ENCODE results near the gene CCDC192.
"Not testable (repeated sequence)": the region's sequence is repeated elsewhere in the genome, so short reads cannot be mapped to it uniquely, and the experiment has no call there.

Gene CCDC192

DNA sequence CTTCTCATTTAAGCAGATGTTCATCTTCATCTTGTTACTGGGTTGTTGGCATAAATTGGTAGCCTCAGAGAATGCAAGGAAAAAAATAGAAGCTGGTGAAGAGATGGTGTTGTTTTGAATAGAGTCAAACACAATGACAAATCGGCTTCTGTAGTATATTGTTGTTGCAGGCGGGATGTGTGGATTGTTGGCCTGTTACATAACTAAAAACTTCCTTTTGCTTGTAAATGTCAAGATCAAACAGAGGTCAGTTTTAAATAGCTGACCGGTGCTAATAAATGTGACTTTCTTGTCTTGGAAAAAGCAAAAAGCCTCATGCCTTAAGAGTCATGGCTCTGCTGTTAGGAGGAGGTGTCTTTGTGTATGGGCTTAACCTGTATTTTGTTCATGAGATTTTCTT is 59.2 kb downstream of the CCDC192 start:
- DNase-seq (ENCODE audit: low read depth in 2 of 2): no peak

DNA sequence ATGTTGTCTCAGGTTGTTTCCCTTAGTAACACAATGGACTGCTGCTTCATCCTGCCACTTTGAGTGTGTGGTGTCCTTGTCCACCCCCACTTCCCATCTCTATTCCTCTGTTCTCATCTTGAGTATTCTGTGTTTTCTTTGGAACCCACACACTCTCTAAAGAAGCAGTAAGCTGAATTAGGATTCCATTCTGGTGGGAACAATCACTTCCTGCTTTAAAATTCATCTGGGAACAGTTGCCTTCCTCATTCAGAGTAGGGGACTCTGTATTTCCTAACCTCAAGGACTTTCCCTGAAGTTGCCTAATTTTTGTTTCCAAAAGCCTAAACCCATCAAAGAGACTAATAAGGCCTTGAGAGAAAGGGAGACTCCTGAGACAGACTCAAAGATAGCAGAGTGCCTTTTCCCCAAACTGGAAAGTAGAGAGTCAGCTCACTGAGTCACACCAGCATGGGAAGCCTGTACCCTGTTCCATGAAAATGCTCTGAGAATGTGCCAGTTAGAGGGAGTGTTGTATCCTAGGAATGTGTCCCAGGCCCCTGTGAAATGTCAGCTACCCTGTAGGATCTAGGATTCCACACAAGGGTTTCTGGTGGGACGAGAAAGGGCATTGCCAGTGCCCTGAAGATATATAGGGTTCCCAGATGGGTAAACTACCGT is 63.6 kb downstream of the CCDC192 start:
- no peak for DNase-seq (ENCODE audit: low read depth in 2 of 2)

DNA sequence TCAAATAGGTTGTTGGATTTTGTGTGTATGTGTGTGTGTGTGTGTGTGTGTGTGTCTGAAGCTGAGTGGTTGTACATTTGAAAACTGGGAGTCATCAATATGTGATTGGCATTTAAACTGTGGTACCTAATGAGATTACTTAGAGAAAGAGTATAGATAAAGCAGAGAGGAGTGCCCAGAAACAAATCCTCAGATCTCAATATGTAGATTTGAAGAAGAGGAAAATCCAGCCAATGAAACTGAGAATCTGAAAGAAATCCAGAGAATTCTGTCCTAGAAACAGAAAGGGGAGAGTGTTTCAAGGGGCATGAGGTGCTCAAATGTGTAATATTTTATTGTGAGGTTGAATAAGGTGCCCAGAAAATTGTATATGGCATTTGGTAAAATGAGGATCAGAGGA is 66.2 kb downstream of the CCDC192 start:
- DNase-seq (ENCODE audit: low read depth in 2 of 2): no peak

DNA sequence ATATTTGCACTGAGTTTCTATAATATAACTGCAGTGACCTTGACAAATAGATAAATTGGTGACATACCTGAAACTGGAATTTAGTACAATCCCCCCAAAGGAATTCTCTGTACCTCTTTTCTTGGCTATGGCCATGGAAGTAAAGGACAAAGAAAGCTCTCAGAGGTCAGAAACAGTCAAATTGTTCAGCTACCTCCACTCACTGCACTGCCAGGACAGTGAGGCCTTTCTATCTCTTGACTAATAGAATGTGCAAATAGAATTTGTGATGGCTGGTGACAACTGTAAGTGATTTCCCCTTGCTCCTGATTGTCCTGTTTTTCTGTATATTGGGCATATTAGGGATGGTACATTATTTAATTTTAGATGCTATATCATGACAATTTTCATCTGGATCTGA is 67.1 kb downstream of the CCDC192 start:
- no peak for DNase-seq (ENCODE audit: low read depth in 2 of 2)

DNA sequence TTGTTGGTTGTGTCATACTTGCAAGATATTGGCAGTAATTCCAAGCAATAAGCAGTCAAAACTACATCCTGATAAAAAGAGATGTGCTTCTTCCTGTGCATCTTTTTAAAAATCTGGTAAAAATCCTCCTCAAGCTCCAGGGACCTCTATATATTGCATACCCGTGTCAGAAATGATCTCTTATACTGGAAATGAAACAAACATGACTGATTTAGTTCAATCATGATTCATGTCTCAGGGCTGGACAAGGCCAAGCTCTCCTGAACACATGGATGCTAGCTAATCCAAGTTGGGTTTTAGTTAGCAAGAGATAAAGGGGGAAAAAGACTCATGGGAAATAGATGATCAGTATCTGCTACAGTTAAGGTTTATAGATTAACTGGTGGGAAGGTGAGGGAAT is 69.3 kb downstream of the CCDC192 start:
- no peak for DNase-seq (ENCODE audit: low read depth in 2 of 2)

DNA sequence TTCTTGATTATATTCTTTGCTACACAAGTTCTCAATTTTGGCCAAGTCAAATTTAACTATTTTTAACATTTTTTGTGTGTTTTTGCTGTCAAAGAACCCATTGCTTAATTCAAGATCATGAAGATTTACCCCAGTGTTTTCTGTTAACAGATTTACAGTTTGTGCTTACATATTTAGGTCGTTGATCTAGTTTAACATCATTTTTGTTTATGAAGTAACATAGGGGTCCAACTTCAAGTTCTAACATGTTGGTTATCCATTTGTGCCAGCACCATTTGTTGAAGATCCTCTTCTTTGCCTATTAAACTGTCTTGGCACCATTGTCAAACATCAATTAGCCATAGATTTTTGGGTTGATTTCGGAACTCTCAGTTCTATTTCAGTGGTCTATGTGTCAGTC is 71.0 kb downstream of the CCDC192 start:
- DNase-seq (ENCODE audit: low read depth in 2 of 2): no peak

DNA sequence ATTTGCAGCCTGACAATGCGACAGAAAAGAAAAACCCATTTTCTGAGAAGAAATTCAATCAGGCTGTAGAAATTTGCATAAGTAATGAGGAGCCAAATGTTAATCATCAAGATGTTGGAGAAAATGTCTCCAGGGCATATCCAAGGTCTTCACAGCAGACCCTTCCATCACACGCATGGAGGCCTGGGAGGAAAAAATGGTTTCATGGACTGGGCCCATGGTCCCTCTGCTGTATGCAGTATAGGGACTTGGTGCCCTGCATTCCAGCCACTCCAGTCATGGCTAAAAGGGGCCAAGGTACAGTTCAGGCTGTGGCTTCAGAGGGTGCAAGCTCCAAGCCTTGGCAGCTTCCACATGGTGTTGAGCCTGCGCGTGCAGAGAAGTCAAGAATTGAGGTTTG is 73.3 kb downstream of the CCDC192 start:
- no peak for DNase-seq (ENCODE audit: low read depth in 2 of 2)

DNA sequence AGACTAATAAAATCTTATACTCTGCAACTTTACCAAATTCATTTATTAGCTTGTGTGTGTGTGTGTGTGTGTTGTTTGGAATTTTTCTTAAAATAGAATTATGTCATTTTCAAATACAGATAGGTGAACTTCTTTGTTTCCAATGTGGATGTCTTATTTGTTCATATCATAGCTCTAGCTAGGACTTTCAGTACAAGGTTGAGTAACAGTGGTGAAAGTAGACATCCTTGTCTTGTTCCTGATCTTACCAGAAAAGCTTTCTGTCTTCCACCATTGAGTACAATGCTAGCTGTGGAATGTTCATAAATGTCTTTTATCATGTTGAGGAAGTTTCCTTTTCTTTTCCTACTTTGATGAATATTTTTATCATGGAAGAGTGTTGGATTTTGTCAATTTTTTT is 74.8 kb downstream of the CCDC192 start:
- DNase-seq (ENCODE audit: low read depth in 2 of 2): no peak

DNA sequence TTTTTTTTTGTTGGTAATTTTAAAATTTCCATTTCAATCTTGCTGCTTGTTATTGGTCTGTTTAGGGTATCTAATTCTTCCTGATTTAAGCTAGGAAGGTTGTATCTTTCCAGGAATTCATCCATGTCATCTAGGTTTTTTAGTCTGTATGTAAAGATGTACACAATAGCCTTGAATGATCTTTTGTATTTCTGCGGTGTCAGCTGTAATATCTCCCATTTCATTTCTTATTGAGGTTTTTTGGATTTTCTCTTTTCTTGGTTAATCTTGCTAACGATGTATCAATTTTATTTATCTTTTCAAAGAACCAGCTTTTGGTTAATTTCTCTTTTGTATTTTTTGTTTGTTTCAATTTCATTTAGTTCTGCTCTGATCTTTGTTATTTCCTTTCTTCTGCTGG is 79.3 kb downstream of the CCDC192 start:
- DNase-seq (ENCODE audit: low read depth in 2 of 2): not testable (repeated sequence)

DNA sequence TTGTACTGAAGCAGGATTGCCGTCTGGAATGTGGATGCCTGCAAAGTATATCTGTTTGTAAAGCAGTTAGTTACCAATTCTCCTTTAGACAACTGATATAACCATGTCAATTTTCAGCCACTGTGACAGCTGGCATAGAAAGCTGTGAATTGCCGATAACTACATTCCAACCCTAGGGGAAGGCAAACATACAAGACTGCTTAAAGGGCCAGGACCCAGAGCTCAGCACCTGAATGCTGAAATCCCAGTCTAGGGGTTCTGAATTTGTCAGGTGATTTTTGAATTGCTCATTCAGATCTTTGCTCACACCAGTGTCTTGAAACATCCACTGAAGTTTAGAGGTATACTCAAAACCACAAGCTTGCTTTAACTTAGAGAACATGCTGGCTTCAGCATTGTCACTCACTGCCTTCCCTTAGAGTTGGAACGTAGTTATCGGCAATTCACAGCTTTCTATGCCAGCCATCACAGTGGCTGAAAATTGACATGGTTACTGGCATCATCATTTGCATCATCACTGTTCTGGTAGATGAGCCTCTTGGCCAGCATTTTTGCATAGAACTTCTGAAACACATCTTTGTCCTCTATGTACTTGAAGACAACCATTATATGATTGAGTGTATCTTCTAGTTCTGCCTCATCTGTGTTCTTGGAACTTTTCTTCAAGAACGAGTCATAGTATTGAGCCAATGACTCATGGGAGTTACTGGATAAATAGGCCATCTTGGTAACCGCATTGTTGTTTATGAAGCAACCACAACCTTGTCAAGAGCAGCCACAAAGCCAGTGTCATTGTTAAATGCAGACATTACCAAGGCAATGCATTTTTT is 82.1 kb downstream of the CCDC192 start:
- DNase-seq (ENCODE audit: low read depth in 2 of 2): no peak

DNA sequence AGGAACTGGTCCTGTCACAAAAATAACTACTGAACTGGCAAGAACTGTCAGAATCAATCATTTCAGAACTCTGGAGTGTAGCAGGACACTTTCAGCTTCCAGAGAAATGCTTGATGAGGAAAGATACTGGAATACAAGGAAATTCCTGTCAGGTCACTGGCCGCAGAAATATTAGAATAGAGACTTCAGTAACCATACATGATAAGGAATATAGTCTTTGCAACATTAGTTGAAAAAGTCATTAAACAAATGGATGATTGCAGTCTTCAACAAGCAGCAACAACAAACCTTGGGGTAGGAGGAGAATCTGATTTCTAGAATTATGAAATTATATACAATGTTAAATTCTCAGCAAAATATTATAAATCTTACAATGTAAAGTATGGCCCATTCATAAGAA is 88.2 kb downstream of the CCDC192 start:
- DNase-seq (ENCODE audit: low read depth in 2 of 2): no peak

DNA sequence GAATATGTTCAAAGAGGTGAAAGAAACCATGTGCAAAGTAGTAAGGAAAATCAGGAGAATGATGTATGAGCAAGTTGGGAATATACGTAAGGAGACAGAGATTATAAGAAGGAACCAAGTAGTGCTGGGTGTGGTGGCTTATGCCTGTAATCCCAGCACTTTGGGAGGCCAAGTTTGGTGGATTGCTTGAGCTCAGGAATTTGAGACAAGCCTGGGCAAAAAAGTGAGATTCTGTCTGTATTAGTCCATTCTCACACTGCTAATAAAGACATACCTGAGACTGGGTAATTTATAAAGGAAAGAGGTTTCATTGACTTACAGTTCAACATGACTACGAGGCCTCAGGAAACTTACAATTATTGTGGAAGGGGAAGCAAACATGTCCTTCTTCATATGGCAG is 88.7 kb downstream of the CCDC192 start:
- not testable (repeated sequence) for DNase-seq (ENCODE audit: low read depth in 2 of 2)

DNA sequence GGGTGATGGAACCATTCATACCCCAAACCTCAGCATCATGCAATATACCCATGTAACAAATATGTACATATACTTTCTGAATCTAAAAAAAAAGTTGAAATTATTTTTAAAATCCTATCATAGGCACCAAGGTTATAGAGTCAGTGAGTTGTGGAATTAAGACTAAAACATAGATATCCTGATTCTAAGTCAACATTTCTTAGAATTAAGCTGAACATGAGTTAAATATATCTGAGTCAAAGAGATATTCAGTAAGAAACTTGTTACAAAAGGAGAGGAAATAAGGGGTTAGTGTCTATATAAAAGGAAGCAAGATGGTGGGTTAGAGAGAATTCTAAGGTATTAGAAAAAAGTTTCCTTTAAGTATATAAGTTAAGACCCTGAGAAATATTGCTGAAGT is 89.9 kb downstream of the CCDC192 start:
- no peak for DNase-seq (ENCODE audit: low read depth in 2 of 2)

DNA sequence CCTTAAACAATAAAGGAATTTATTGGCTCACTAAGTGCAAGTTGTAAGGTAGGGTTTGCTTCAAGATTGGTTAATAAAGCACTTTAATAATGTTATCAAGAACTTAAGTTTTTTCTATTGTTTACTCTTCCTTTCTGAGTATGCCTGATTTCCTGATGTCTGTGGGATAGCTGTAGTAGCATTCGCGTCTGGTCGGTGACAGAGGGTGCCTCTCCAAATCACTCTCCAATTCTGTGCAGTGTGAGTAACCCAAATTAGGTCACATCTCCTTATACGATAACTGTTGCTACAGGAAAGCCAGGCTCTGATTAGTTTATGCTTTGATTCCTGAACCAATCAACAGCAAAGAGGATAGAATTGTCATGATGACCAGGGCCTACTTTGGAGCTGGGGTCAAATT is 90.7 kb downstream of the CCDC192 start:
- DNase-seq (ENCODE audit: low read depth in 2 of 2): no peak

DNA sequence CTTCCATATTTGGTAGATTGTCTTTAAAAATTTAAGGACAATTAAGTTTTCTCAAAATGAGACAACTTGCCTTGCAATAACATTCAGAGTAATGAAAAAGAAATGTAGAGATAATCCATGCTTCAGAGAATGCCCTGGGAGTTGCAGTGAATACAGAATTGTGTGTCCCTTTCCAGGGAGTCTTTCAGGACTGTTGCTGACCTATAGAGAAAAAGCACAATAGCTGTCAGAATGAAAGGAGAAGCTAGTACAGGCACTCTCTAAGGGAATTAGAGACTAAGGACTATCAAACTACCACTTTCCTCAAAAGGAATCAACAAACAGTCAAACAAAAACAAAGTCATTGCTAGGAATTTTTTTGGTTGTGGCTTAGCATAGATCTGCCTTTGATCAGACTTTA is 93.0 kb downstream of the CCDC192 start:
- no peak for DNase-seq (ENCODE audit: low read depth in 2 of 2)

DNA sequence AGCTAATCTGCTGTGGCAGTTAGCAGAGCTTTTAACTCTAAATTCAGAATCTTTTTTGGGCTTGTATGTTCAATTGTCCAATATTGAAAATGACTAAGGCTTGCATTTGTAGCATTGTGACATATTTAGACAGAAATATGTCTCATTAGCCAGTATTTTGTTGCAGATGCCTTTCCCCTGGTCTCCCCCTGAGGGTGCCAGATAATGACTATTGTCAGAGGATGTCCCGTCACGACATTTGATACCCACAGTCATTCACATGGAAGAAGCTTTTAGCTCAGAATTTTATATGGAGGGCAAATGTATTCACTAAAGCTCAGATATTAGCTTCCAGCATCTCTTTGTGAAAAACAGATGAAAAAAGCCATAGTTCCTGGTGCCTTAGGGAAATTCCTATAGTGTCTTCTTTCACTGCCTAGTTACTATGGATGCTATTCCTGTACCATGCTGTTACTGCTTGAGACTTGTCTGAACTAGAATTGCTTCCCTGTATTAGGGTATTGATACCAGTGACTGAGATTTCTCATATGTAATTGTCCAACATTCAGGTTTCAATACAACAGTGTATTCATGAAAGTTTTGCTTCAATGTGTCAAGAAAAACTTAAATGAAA is 96.2 kb downstream of the CCDC192 start:
- no peak for DNase-seq (ENCODE audit: low read depth in 2 of 2)

DNA sequence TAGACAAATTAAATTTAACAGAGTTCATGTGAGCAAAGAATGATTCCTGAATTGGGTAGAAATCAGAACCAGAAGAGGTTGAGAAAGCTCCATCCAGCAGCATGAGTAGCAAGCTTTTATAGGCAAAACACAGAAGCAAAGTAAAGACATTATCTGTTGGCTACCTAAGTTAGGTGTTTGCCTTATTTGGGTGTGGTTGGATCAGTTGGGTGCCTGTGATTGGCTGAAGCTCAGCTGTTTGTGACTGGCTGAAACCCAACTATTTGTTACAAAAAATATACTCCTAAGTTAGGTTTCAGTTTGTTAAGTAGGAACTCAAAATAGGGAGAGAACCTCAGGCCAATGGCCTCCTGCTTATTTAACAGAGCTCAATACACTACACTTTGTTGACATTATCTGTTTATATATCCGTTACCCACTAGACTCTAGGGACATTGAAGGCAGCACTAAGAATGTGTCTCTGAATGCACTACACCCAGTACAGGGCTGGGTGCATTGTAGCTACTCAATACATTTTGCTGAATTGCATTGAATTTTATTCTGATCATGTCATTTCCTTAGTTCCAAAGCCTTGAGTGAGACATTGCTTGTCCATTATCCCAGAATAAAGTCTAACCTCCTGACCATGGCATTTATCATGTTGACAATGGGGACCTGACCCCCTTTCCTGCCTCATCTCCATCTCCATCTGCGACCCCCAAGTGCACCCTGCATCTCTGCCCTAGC is 98.7 kb downstream of the CCDC192 start:
- DNase-seq (ENCODE audit: low read depth in 2 of 2): no peak

DNA sequence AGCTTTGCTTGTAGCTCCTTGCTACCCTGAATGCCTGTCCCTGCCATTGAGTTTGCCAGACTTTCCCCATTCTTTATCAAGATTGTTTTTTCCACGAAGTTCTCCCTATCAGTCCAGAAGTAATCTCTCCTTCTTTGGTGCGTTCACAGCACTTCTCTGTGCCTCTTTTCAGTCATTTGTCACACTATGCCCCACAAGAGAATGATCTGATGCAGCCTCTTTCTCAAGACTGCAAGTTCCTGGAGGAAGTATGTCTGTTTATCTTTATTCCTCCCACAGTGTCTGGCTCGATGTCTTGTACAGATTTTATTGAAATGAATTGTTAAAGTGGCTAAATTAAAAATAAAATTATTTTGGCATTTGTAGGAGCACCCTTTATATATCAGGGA is 99.3 kb downstream of the CCDC192 start:
- no peak for DNase-seq (ENCODE audit: low read depth in 2 of 2)

DNA sequence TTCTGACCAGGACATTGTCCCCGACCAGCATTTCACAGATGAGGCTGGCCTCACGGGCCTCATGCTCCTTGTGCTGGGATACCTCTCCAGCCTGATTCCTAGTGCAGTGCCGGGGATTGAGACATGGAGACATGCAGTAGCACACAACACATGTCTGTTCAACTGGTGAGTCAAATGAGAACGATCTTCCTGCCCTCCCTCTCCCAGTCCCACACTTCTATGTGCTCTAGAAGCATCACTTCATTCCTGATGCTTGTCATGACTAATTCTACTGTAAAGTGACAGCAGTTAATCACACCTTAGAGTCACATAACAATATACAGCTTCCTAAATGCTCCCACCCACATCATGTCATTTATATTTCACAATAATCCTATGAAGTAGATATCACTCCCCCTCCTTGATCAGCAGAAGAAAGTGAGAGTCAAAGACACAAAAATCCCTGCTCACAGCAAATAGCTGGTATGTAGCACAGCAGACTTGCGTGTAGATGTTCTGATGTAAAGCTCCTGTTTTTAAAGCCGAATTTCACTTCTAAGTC is 101.8 kb downstream of the CCDC192 start:
- DNase-seq (ENCODE audit: low read depth in 2 of 2): no peak

DNA sequence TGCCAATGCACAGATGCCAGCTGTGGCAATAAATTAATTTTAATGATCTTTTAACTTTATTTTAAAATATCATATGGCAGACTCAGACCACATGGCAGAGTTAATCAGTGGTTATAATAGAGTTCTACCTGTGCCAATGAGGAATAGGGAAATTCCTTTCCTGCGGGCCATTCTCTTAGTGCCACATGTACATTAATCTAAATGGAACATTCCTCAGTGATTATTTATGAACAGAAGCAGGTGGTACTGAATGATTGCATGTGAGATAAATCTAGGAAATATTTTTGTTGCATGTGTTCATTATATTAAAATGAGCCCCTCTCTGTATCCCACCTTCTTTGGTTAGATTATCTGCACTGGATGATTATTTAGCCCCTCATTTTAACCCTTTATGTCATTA is 102.3 kb downstream of the CCDC192 start:
- DNase-seq (ENCODE audit: low read depth in 2 of 2): no peak

DNA sequence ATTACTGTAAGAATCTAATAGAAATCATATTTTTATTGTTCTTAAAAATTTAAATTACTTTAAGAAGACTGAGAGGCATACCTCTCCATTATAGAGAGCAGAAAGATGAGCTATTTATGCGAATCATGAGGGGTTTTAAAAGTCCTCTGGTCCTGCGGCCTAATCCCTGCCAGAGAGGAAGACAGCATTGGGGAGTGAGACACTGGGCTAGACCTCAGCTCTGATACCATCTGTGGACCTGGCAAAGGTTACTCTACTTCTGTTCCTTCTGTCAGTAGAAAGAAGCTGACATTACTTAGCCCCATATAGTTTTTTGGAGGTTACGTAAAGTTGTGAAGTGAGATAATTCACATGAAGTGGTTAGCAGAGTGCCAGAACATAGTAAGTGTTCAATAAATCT is 103.6 kb downstream of the CCDC192 start:
- DNase-seq (ENCODE audit: low read depth in 2 of 2): no peak

DNA sequence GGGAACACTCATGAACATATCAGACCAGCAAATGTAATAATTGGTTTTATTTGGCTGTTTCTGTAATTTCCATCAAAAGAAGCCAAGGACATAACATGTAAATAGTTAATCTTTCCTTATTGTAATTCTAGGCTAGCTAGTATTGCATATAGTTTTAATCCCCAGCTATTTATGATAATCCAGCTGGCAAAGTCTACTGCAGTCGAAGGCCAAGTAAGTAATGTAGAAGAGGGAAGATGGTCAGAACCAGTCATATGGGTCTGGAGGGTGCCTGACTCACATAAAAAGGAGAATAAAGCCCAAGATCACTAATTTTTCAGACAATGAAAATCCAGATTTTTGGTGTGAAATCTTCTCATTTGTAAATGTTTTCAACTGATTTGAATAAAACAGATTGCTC is 106.3 kb downstream of the CCDC192 start:
- no peak for DNase-seq (ENCODE audit: low read depth in 2 of 2)
